ENCODE results near the gene CD4. TPM values are rescaled to one million over a fixed set of nuclear protein-coding genes. Genes with fewer than 3 reads are reported as not detected.

The CD4 gene
- total RNA-seq, 2 donors from 2014 or later: 6.2 to 13.4 TPM

- Histone ChIP-seq H3K9me3 (no peaks in the 10 kb centered on the region), H3K36me3 (peaks cover 23% of the 10 kb centered on the region), H3K27me3 (no peaks in the 10 kb centered on the region), H3K27ac (no peak overlapping the region), H3K4me1 (peaks cover 7% of the 10 kb centered on the region), H3K9ac (ENCODE audit: low read depth in 2 of 2, low read length in 2 of 2) (no peak overlapping the region), H3K4me3 (no peak overlapping the region)
- TF ChIP-seq CTCF (IDR thresholded peaks at IDR 0.05): no peak
- no peak for DNase-seq
- intact Hi-C loops (cut with DNase I): no loop called here
Observed at GRCh38 chr12:6748761-6749160, 40.6 kb upstream of the CD4 start.

GRCh38 chr12:6750506-6750905, 38.8 kb upstream of the CD4 start:
- Histone ChIP-seq H3K4me3 (no peak overlapping the region), H3K27me3 (no peaks in the 10 kb centered on the region), H3K36me3 (peaks cover 23% of the 10 kb centered on the region), H3K9me3 (no peaks in the 10 kb centered on the region), H3K9ac (ENCODE audit: low read depth in 2 of 2, low read length in 2 of 2) (no peak overlapping the region), H3K4me1 (peaks cover 12% of the 10 kb centered on the region), H3K27ac (no peak overlapping the region)
- intact Hi-C loops (cut with DNase I): loop anchor here (5.0 kb wide), 1 partner anchor 77 kb away; the partner anchor contains the start of gene P3H3
- no peak for TF ChIP-seq CTCF (IDR thresholded peaks at IDR 0.05)
- DNase-seq: no peak

DNA sequence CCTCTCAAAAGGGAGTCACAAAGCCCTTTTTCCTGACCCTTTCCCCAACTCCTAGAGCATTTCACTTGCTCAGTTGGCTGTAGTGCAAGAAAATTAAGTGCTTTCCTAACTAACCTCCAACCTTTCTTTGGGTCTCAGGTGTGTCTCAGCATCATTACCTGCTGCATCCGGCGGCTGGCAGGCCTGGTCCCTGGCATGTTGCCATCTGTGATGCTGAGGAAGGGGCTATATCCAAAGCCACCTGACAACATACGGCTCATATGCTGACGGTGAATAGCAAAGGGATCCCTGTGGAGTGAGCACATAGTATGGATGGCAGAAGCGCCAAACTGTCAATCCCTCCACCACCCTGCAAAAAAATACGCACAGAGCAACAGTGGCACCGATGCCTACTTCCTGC, 37.6 kb upstream of the CD4 start:
- Histone ChIP-seq H3K36me3 (peaks cover 23% of the 10 kb centered on the region), H3K9me3 (no peaks in the 10 kb centered on the region), H3K27me3 (no peaks in the 10 kb centered on the region), H3K27ac (peak overlapping the region; percentile 88), H3K9ac (ENCODE audit: low read depth in 2 of 2, low read length in 2 of 2) (peak overlapping the region; percentile 97 to 98), H3K4me1 (peaks cover 12% of the 10 kb centered on the region), H3K4me3 (peak overlapping the region; percentile 84)
- TF ChIP-seq CTCF (IDR thresholded peaks at IDR 0.05): no peak
- intact Hi-C loops (cut with DNase I): loop anchor here (2.0 to 5.0 kb wide), 2 partner anchors 27 to 76 kb away; partner anchors contain the start of gene P3H3
- DNase-seq: no peak

GRCh38 chr12:6752167-6752920, 37.0 kb upstream of the CD4 start:
- Histone ChIP-seq H3K4me1 (peaks cover 12% of the 10 kb centered on the region), H3K36me3 (peaks cover 23% of the 10 kb centered on the region), H3K4me3 (peak overlapping the region; percentile 84), H3K9ac (ENCODE audit: low read depth in 2 of 2, low read length in 2 of 2) (peak overlapping the region; percentile 97 to 98), H3K27ac (peak overlapping the region; percentile 88), H3K27me3 (no peaks in the 10 kb centered on the region), H3K9me3 (no peaks in the 10 kb centered on the region)
- DNase-seq: peak; percentile 56
- TF ChIP-seq CTCF (IDR thresholded peaks at IDR 0.05): no peak
- intact Hi-C loops (cut with DNase I): loop anchor here (2.0 to 5.0 kb wide), 2 partner anchors 26 to 75 kb away; partner anchors contain the start of gene P3H3

GRCh38 chr12:6752921-6753771, 36.2 kb upstream of the CD4 start, which contains the start of gene MLF2:
Gene MLF2 (minus strand): TSS chr12:6753141. CDS start chr12:6752334, 807 bp downstream.
- peak; percentile 99 for DNase-seq
- H3K27me3 ChIP-seq: no peaks in the 10 kb centered on the region
- peaks cover 20% of the 10 kb centered on the region for H3K36me3 ChIP-seq
- no peaks in the 10 kb centered on the region for H3K9me3 ChIP-seq
- peak within 1 kb of the TSS; percentile 97 to 98 for H3K9ac ChIP-seq (ENCODE audit: low read depth in 2 of 2, low read length in 2 of 2)
- peaks cover 12% of the 10 kb centered on the region for H3K4me1 ChIP-seq
- H3K27ac ChIP-seq: peak within 1 kb of the TSS; percentile 88
- intact Hi-C loops (cut with DNase I): loop anchor here (2.0 to 5.0 kb wide), 2 partner anchors 26 to 74 kb away; partner anchors contain the start of gene P3H3
- H3K4me3 ChIP-seq: peak within 1 kb of the TSS; percentile 84
- TF ChIP-seq CTCF (IDR thresholded peaks at IDR 0.05): peak; percentile 90
